H1 (cell line): Measurements from ENCODE around the gene SCN2B. TPM values are rescaled to one million over a fixed set of nuclear protein-coding genes. Genes with fewer than 3 reads are reported as not detected.

Source experiments
- CTCF ChIA-PET: fragments of 300-600 bp; sonication (Branson Sonifier 250); formaldehyde crosslinking; loops from one replicate; lab custom pipeline; 2021; ENCODE audit not compliant: partially characterized antibody; lab: Charles Lee
- POLR2A ChIA-PET: fragments of 300-600 bp; sonication (Branson Sonifier 250); formaldehyde crosslinking; loops from one replicate; lab custom pipeline; 2021; ENCODE audit warnings: inconsistent platforms; ENCODE audit not compliant: partially characterized antibody; lab: Charles Lee
- DNase-seq, 2 experiments: peaks; one replicate each; pipeline versions ENCODE4 v3.0.0 to v3.0.0-alpha.2; 2010 to 2022; ENCODE audit warnings: low spot score in 2 of 2, low read depth in 1 of 2, mixed read lengths in 1 of 2
- FAIRE-seq: peaks from 2 replicates; lab custom pipeline; 2011; peaks lifted over from hg19 to GRCh38; lab: Jason Lieb, UNC
- H2AFZ ChIP-seq: 2 replicates; pipeline ENCODE4 v1.8.1; 2012; ENCODE audit warnings: low read length, inconsistent platforms
- H2AK5ac ChIP-seq: 2 replicates; pipeline ENCODE4 v1.6.1; 2013; ENCODE audit warnings: low read depth, low read length
- H2BK120ac ChIP-seq: replicated peaks from 2 replicates; pipeline ENCODE3; 2013; ENCODE audit warnings: low read depth, low read length, inconsistent platforms
- H2BK12ac ChIP-seq: 2 replicates; pipeline ENCODE4 v1.6.1; 2013; ENCODE audit warnings: low read depth, low read length
- H2BK15ac ChIP-seq: 2 replicates; pipeline ENCODE4 v1.6.1; 2013; ENCODE audit warnings: low read length
- H2BK20ac ChIP-seq: 2 replicates; pipeline ENCODE4 v1.6.1; 2013; ENCODE audit warnings: low read length
- H2BK5ac ChIP-seq: 2 replicates; pipeline ENCODE4 v1.6.1; 2013; ENCODE audit warnings: low read depth, low read length
- H3K14ac ChIP-seq: 2 replicates; pipeline ENCODE4 v1.6.1; 2013; ENCODE audit warnings: inconsistent platforms; ENCODE audit not compliant: insufficient read length
- H3K18ac ChIP-seq: 2 replicates; pipeline ENCODE4 v1.6.1; 2013; ENCODE audit warnings: low read length; ENCODE audit errors: extremely low read depth
- H3K23ac ChIP-seq: 2 replicates; pipeline ENCODE4 v1.6.1; 2013; ENCODE audit warnings: inconsistent platforms; ENCODE audit not compliant: insufficient read length
- H3K23me2 ChIP-seq: 2 replicates; pipeline ENCODE4 v1.6.1; 2013; ENCODE audit warnings: low read depth, low read length
- H3K27ac ChIP-seq: 2 replicates; pipeline ENCODE4 v1.6.1; 2011; ENCODE audit warnings: low read depth, low read length, inconsistent platforms
- H3K27me3 ChIP-seq, 4 experiments: replicated peaks in 1 of 4; 1 replicate in 1 of 4; 2 replicates in 3 of 4; pipeline versions ENCODE4 v1.6.1 to v1.8.1; 2011 to 2013; ENCODE audit warnings: low read length in 3 of 4, mild to moderate bottlenecking in 3 of 4, inconsistent platforms in 2 of 4, mixed read lengths in 2 of 4, moderate library complexity in 1 of 4; ENCODE audit not compliant: control insufficient read depth in 3 of 4, insufficient read depth in 3 of 4; ENCODE audit errors: extremely low read depth in 1 of 4
- H3K36me3 ChIP-seq, 4 experiments: 2 replicates each; pipeline versions ENCODE4 v1.6.1 to v1.8.1; 2011 to 2013; ENCODE audit warnings: mild to moderate bottlenecking in 4 of 4, low read length in 3 of 4, moderate library complexity in 2 of 4, control low read depth in 1 of 4, inconsistent platforms in 1 of 4; ENCODE audit not compliant: insufficient read depth in 4 of 4, control insufficient read depth in 2 of 4
- H3K4ac ChIP-seq: replicated peaks from 2 replicates; pipeline ENCODE3; 2013; ENCODE audit warnings: low read length, low read depth, mixed read lengths, inconsistent platforms; ENCODE audit not compliant: insufficient read length
- H3K4me1 ChIP-seq, 4 experiments: replicated peaks in 1 of 4; 1 replicate in 1 of 4; 2 replicates in 3 of 4; pipeline versions ENCODE4 v1.6.1 to v1.8.1; 2011 to 2013; ENCODE audit warnings: low read length in 3 of 4, inconsistent platforms in 2 of 4, mixed read lengths in 1 of 4; ENCODE audit not compliant: insufficient read depth in 4 of 4, control insufficient read depth in 3 of 4
- H3K4me2 ChIP-seq, 2 experiments: 2 replicates each; pipeline versions ENCODE4 v1.6.1 to v1.8.1; 2011 to 2013; ENCODE audit warnings: low read depth in 2 of 2, low read length in 2 of 2, control low read depth in 1 of 2, inconsistent platforms in 1 of 2, mild to moderate bottlenecking in 1 of 2; ENCODE audit not compliant: insufficient read depth in 1 of 2
- H3K4me3 ChIP-seq, 4 experiments: fragments of 200-600, 300-600 bp in 1 of 4; sonication (generic), shearing (Covaris generic), sonication (Bioruptor Twin) in 1 of 4; 2 replicates each; pipeline versions ENCODE4 v1.5.1 to v1.8.1; 2011 to 2016; ENCODE audit warnings: low read length in 4 of 4, low read depth in 3 of 4, control low read depth in 2 of 4, inconsistent platforms in 2 of 4, mild to moderate bottlenecking in 2 of 4, mixed read lengths in 1 of 4, moderate library complexity in 1 of 4; ENCODE audit not compliant: insufficient read depth in 2 of 4; ENCODE audit errors: extremely low read depth in 1 of 4
- H3K56ac ChIP-seq: replicated peaks from 2 replicates; pipeline ENCODE3; 2013; ENCODE audit warnings: low read depth, mild to moderate bottlenecking, mixed read lengths, low read length, inconsistent platforms; ENCODE audit not compliant: insufficient read length
- H3K79me1 ChIP-seq: 2 replicates; pipeline ENCODE4 v1.6.1; 2013; ENCODE audit warnings: low read depth, low read length, control low read depth
- H3K79me2 ChIP-seq, 2 experiments: 2 replicates each; pipeline versions ENCODE4 v1.6.1 to v1.8.1; 2012 to 2013; ENCODE audit warnings: low read length in 2 of 2, mild to moderate bottlenecking in 2 of 2, inconsistent platforms in 1 of 2; ENCODE audit not compliant: insufficient read depth in 2 of 2, control insufficient read depth in 1 of 2
- H3K9ac ChIP-seq, 4 experiments: replicated peaks in 1 of 4; 1 replicate in 1 of 4; 2 replicates in 3 of 4; pipeline versions ENCODE4 v1.6.1 to v1.8.1; 2011 to 2013; ENCODE audit warnings: low read depth in 3 of 4, low read length in 3 of 4, control low read depth in 2 of 4, mild to moderate bottlenecking in 2 of 4, moderate library complexity in 2 of 4, inconsistent platforms in 1 of 4; ENCODE audit errors: extremely low read depth in 1 of 4
- H3K9me3 ChIP-seq, 2 experiments: 2 replicates each; pipeline versions ENCODE4 v1.6.1 to v1.8.1; 2012 to 2013; ENCODE audit warnings: mild to moderate bottlenecking in 2 of 2, moderate library complexity in 2 of 2, control low read depth in 1 of 2, inconsistent platforms in 1 of 2, low read depth in 1 of 2, low read length in 1 of 2, mixed read lengths in 1 of 2; ENCODE audit not compliant: insufficient read depth in 2 of 2
- H4K20me1 ChIP-seq, 2 experiments: replicated peaks in 1 of 2; 2 replicates each; pipeline versions ENCODE3 to v1.8.1; 2011 to 2013; ENCODE audit warnings: inconsistent platforms in 2 of 2, low read length in 2 of 2, mild to moderate bottlenecking in 1 of 2; ENCODE audit not compliant: insufficient read depth in 2 of 2, control insufficient read depth in 1 of 2
- H4K5ac ChIP-seq: 2 replicates; pipeline ENCODE4 v1.6.1; 2013; ENCODE audit warnings: low read length, low read depth, mixed read lengths, inconsistent platforms; ENCODE audit not compliant: insufficient read length
- H4K8ac ChIP-seq: 2 replicates; pipeline ENCODE4 v1.8.0; 2013; ENCODE audit warnings: mild to moderate bottlenecking, moderate library complexity, low read length, inconsistent platforms; ENCODE audit not compliant: insufficient read depth; ENCODE audit errors: extremely low read depth
- H4K91ac ChIP-seq: replicated peaks from 2 replicates; pipeline ENCODE3; 2013; ENCODE audit warnings: low read length, mixed read lengths, inconsistent platforms; ENCODE audit not compliant: insufficient read length
- WGBS, 2 experiments: shearing (Covaris generic) in 1 of 2; methylation state at CpG; one replicate each; pipeline versions ENCODE4 v1.1.6 to v1.1.7; 2013 to 2015; ENCODE audit warnings: low lambda C conversion rate in 2 of 2, mixed read lengths in 2 of 2, inconsistent platforms in 1 of 2, low coverage in 1 of 2, missing lambda C conversion rate in 1 of 2; ENCODE audit not compliant: insufficient replicate concordance in 2 of 2, insufficient coverage in 1 of 2, insufficient read length in 1 of 2; ENCODE audit errors: extremely low coverage in 1 of 2, missing lambda C conversion rate in 1 of 2; 5-methylcytosine and 5-hydroxymethylcytosine counted together
- polyA plus RNA-seq, 7 experiments: library from polyadenylated mRNA; depleted of rRNA in 3 of 7; stranded (reverse) in 5 of 7; unstranded in 2 of 7; fragments of >200 nt in 5 of 7; fragments of 200-250 nt in 2 of 7; gene quantifications; 1 replicate in 5 of 7; 2 replicates in 1 of 7; 4 replicates in 1 of 7; pipeline versions ENCODE4 v1.2.1 to v1.2.3, GENCODE V29; 2011 to 2013; ENCODE audit warnings: missing spikeins in 2 of 7, mixed read lengths in 2 of 7
- total RNA-seq: library from RNA; stranded (reverse); fragmentation: NEBNext Ultra II Directional; extraction: Animal tissue kit (Norgen Biotek cat#: 25700); gene quantifications from 2 replicates; pipeline ENCODE4 v1.2.1, GENCODE V29; 2021

The SCN2B gene
- total and polyA plus RNA-seq, 2 of the 8 experiments (the other 6 are each of a cell fraction or from before 2014, with no cell fraction given) = 0.14 to 0.24 TPM

DNA sequence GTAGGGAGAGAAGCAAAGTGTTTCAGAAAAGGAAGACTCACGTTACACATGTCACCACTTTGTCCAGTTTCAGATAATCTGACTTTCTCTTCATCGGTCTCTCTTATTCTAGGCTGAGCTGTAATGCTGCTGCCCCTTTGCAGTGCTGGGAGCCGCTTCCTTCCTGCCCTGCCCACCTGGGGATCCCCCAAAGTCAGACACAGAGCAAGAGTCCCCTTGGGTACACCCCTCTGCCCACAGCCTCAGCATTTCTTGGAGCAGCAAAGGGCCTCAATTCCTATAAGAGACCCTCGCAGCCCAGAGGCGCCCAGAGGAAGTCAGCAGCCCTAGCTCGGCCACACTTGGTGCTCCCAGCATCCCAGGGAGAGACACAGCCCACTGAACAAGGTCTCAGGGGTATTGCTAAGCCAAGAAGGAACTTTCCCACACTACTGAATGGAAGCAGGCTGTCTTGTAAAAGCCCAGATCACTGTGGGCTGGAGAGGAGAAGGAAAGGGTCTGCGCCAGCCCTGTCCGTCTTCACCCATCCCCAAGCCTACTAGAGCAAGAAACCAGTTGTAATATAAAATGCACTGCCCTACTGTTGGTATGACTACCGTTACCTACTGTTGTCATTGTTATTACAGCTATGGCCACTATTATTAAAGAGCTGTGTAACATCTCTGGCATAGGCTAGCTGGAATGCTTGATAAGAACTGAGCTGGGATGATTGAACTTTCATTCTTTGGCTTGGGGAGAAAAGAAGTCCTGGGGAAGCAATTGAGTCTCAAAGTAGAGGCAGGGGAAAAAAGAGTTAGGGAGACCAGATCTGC is 58.4 kb downstream of the SCN2B start:
- Histone ChIP-seq H3K79me1 (no peaks in the 10 kb centered on the region), H4K8ac (peak overlapping the region; percentile 23; the same call in 1 of the 2 replicates), H3K23me2 (no peaks in the 10 kb centered on the region), H3K4me1 (peaks cover 0 to 7% (median 2%) of the 10 kb centered on the region in 4 experiments; a peak in 2 of 7 replicates), H3K4me2 (no peak overlapping the region; a peak in 1 of 4 replicates), H3K56ac (no peak overlapping the region), H2BK120ac (no peak overlapping the region), H3K9me3 (no peaks in the 10 kb centered on the region), H2BK15ac (no peak overlapping the region), H3K27ac (no peak overlapping the region), H3K27me3 (no peaks in the 10 kb centered on the region; a peak in 1 of 7 replicates), H3K18ac (no peak overlapping the region), H4K5ac (no peak overlapping the region), H3K4me3 (no peak overlapping the region), H3K9ac (no peak overlapping the region), H3K79me2 (no peaks in the 10 kb centered on the region), H2BK5ac (no peak overlapping the region), H2AK5ac (no peak overlapping the region), H2BK20ac (no peak overlapping the region), H3K4ac (no peak overlapping the region), H3K36me3 (no peaks in the 10 kb centered on the region), H4K91ac (no peak overlapping the region), H4K20me1 (no peaks in the 10 kb centered on the region), H3K14ac (no peak overlapping the region), H2BK12ac (no peak overlapping the region), H2AFZ (no peak overlapping the region), H3K23ac (no peak overlapping the region)
- no peak for FAIRE-seq
- POLR2A ChIA-PET = interaction anchor here (2.1 kb wide), 1 partner anchor 9 kb away, joined by 7 read pairs; no protein-coding TSS in a partner anchor
- WGBS, 2 experiments = 90% methylated on average over 9 of the region's 9 CpGs; no CpG with 5 or more reads in 1 of the 2 experiments
- CTCF ChIA-PET = interaction anchor here (1.0 to 1.3 kb wide), 5 partner anchors 10 to 173 kb away, joined by 3 read pairs; no protein-coding TSS in a partner anchor
- DNase-seq = no peak
